ENCODE data around the gene WDR89.

DNA sequence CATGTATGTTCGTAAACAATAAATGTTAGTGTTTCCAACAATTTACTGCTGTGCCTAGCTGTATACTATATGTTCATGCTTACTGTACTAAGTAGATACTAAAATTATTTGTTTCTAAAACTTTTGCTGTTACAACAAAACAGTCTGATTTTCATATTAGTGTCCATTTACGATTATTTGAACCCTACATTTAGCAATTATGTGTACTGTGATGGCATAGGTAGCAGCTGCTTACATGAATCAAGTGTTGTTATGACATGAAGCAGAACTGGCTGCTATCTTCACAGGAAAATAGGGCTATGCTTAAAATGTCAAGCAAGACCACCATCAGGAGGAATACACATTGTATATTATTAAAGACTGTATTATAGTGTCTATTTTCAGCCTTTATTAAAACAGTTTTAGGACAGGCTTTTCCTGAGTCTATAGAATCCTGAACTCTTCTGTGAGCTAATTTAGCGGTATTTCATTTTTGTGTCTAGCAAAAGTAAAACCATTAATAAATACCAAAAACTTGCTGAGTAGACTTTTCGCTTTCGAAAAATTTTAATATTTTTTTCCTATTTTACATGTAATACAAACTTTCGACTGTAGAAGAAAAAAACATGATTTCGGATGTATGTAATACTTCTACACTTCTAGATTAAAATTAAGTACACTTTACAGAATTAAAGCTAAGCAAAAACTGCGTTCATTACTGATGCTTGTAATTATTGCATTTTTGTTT is 1.1 kb upstream of the WDR89 start:
- TF ChIP-seq, protein P1, sequence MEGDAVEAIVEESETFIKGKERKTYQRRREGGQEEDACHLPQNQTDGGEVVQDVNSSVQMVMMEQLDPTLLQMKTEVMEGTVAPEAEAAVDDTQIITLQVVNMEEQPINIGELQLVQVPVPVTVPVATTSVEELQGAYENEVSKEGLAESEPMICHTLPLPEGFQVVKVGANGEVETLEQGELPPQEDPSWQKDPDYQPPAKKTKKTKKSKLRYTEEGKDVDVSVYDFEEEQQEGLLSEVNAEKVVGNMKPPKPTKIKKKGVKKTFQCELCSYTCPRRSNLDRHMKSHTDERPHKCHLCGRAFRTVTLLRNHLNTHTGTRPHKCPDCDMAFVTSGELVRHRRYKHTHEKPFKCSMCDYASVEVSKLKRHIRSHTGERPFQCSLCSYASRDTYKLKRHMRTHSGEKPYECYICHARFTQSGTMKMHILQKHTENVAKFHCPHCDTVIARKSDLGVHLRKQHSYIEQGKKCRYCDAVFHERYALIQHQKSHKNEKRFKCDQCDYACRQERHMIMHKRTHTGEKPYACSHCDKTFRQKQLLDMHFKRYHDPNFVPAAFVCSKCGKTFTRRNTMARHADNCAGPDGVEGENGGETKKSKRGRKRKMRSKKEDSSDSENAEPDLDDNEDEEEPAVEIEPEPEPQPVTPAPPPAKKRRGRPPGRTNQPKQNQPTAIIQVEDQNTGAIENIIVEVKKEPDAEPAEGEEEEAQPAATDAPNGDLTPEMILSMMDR (IDR thresholded peaks at IDR 0.05), result no peak
- no peak for TF ChIP-seq ZFX (IDR thresholded peaks at IDR 0.05; ENCODE audit: borderline replicate concordance)

Measured in 22Rv1 (cell line).